Measurements from ENCODE around the gene RIMS4.

DNA sequence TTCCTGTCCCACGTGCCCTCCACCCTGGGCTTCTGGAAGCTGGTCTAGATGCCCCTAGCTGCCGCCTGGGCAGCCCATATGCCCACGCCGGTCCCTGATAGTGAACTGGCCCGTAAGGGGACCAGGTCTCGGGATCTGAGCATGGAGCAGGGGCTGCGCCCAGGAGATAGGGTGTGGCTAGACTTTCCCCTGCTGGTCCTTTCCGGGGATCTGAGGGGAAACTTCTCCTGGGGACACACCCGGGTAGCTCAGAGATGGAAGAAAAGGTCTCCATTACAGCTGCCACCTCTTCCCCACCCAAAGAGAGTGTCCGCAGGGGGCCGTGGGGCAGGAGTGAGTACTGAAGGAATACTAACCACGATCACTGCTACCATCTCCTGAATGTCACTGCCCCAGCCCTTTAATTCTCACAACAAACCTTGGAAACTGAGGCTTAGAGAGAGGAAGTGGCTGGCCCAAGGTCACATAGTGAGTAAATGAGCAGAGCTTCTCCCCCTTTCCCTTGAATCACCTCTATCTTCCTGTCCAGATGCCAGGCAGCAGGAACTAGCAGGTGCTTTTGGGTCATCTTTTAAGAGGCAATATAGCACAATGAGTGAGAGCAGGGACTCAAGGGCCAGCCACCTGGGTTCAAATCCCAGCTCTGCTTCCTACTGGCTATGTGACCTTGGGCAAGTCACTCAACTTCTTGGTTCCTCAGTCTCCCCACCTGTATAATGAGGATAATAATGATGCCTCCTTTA is 107.0 kb downstream of the RIMS4 start:
- TF ChIP-seq, protein P1, sequence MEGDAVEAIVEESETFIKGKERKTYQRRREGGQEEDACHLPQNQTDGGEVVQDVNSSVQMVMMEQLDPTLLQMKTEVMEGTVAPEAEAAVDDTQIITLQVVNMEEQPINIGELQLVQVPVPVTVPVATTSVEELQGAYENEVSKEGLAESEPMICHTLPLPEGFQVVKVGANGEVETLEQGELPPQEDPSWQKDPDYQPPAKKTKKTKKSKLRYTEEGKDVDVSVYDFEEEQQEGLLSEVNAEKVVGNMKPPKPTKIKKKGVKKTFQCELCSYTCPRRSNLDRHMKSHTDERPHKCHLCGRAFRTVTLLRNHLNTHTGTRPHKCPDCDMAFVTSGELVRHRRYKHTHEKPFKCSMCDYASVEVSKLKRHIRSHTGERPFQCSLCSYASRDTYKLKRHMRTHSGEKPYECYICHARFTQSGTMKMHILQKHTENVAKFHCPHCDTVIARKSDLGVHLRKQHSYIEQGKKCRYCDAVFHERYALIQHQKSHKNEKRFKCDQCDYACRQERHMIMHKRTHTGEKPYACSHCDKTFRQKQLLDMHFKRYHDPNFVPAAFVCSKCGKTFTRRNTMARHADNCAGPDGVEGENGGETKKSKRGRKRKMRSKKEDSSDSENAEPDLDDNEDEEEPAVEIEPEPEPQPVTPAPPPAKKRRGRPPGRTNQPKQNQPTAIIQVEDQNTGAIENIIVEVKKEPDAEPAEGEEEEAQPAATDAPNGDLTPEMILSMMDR (IDR thresholded peaks at IDR 0.05), result no peak
- TF ChIP-seq REST (IDR thresholded peaks at IDR 0.05; ENCODE audit: insufficient read depth in 1 of 2, low read depth in 2 of 2, low read length in 1 of 2) (no peak), SIN3A (IDR thresholded peaks at IDR 0.05; ENCODE audit: borderline replicate concordance, insufficient read depth, low read depth, low read length) (no peak), POLR2AphosphoS5 (IDR thresholded peaks at IDR 0.05; ENCODE audit: low read depth, low read length) (no peak)
